BLaER1 treated with 17β-estradiol and CSF1 and Interleukin-3, amounts not matched to agents 10 nM and 100 nM (cell line): Measurements from ENCODE around the gene VTI1A.
"Not testable (repeated sequence)": the region's sequence is repeated elsewhere in the genome, so short reads cannot be mapped to it uniquely, and the experiment has no call there.

Source experiments
- H3K27ac ChIP-seq, 11 experiments: shearing (Covaris generic); formaldehyde crosslinking; 2 replicates each; pipeline ENCODE4 v1.8.1; 2022
- H3K27me3 ChIP-seq, 11 experiments: shearing (Covaris generic); formaldehyde crosslinking; 2 replicates each; pipeline ENCODE4 v1.8.1; 2022
- H3K36me3 ChIP-seq, 11 experiments: shearing (Covaris generic); formaldehyde crosslinking; 2 replicates each; pipeline ENCODE4 v1.8.1; 2022
- H3K4me1 ChIP-seq, 10 experiments: shearing (Covaris generic); formaldehyde crosslinking; 2 replicates each; pipeline ENCODE4 v1.8.1; 2022
- H3K4me2 ChIP-seq, 11 experiments: shearing (Covaris generic); formaldehyde crosslinking; 2 replicates each; pipeline ENCODE4 v1.8.1; 2022
- H3K4me3 ChIP-seq, 10 experiments: shearing (Covaris generic); formaldehyde crosslinking; 2 replicates each; pipeline ENCODE4 v1.8.1; 2022
- H3K9ac ChIP-seq, 11 experiments: shearing (Covaris generic); formaldehyde crosslinking; 2 replicates each; pipeline ENCODE4 v1.8.1; 2022
- H3K9me3 ChIP-seq, 11 experiments: shearing (Covaris generic); formaldehyde crosslinking; replicated peaks in 1 of 11; 2 replicates each; pipeline ENCODE4 v1.8.1; 2022
- H4K20me1 ChIP-seq, 11 experiments: shearing (Covaris generic); formaldehyde crosslinking; 2 replicates each; pipeline ENCODE4 v1.8.1; 2022
- Cebpa-rat ChIP-seq, 11 experiments: shearing (Covaris generic); IDR thresholded peaks; 2 replicates each; pipeline ENCODE4 v1.8.1; 2022

The VTI1A gene

DNA sequence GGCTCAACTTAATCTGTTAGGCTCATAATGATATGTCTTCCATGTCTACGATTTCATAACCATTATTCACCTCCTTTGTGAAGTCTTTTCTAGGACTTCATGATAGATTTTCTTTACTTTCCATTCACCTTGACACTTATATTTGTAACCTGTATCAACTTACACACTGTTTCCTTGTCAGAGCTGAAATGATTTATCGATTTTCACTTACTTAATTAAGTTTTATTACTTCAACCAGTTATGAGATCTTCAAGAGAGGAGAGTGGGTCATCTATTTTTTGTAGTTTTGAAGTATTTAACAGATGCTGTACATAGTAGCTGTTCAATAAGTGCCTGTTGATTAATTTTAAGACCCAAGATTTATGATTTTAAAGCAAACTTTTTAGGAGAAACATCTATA, 37.4 kb downstream of the VTI1A start:
- H3K36me3 ChIP-seq: peaks cover 0 to 11% (median 0%) of the 10 kb centered on the region in 11 experiments; a peak in 2 of 22 replicates
- H3K4me2 ChIP-seq: no peak overlapping the region
- H3K9me3 ChIP-seq: no peaks in the 10 kb centered on the region
- H4K20me1 ChIP-seq: peaks cover 0 to 78% (median 28%) of the 10 kb centered on the region in 11 experiments; a peak in 13 of 22 replicates
- H3K27ac ChIP-seq: no peak overlapping the region
- no peak overlapping the region for H3K4me3 ChIP-seq
- H3K9ac ChIP-seq: no peak overlapping the region
- H3K4me1 ChIP-seq: no peaks in the 10 kb centered on the region
- TF ChIP-seq Cebpa-rat (IDR thresholded peaks at IDR 0.05): no peak
- H3K27me3 ChIP-seq: no peaks in the 10 kb centered on the region

GRCh38 chr10:112487964-112488363, 40.9 kb downstream of the VTI1A start:
- Histone ChIP-seq H3K36me3 (peaks cover 0 to 17% (median 3%) of the 10 kb centered on the region in 11 experiments; a peak in 3 of 22 replicates), H3K4me1 (no peaks in the 10 kb centered on the region), H3K27me3 (no peaks in the 10 kb centered on the region), H3K4me2 (no peak overlapping the region), H3K4me3 (no peak overlapping the region), H3K9ac (no peak overlapping the region), H4K20me1 (peaks cover 0 to 45% (median 12%) of the 10 kb centered on the region in 11 experiments; a peak in 12 of 22 replicates), H3K27ac (no peak overlapping the region), H3K9me3 (no peaks in the 10 kb centered on the region)
- no peak for TF ChIP-seq Cebpa-rat (IDR thresholded peaks at IDR 0.05)

DNA sequence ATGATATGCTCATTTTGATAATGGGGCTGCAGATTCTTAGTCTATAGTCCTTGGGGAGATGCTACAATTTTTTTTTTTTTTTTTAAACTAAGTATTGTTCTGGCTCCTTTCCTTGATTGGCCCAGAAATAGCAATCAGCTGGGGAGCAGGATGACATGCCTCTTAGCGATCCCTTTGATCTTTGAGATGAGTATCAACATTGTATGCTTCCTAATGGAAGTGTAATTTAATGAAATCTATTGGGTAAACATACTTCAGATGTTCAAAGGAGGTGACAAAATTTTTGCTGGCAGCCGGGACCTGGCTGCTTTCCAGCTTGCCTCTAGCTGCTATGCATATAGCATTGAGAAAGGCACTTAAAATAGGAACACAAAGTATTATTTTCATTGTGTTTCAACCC, 43.5 kb downstream of the VTI1A start:
- no peaks in the 10 kb centered on the region for H3K9me3 ChIP-seq
- H3K36me3 ChIP-seq: peaks cover 0 to 12% (median 3%) of the 10 kb centered on the region in 11 experiments; a peak in 2 of 22 replicates
- no peak overlapping the region for H3K9ac ChIP-seq
- H4K20me1 ChIP-seq: peaks cover 0 to 39% (median 6%) of the 10 kb centered on the region in 11 experiments; a peak in 10 of 22 replicates
- TF ChIP-seq Cebpa-rat (IDR thresholded peaks at IDR 0.05): no peak
- no peak overlapping the region for H3K27ac ChIP-seq
- H3K4me3 ChIP-seq: no peak overlapping the region
- H3K27me3 ChIP-seq: no peaks in the 10 kb centered on the region
- H3K4me2 ChIP-seq: no peak overlapping the region
- no peaks in the 10 kb centered on the region for H3K4me1 ChIP-seq

GRCh38 chr10:112491144-112491543, 44.1 kb downstream of the VTI1A start:
- no peaks in the 10 kb centered on the region for H3K9me3 ChIP-seq
- no peaks in the 10 kb centered on the region for H3K4me1 ChIP-seq
- H3K4me3 ChIP-seq: no peak overlapping the region
- peaks cover 0 to 33% (median 5%) of the 10 kb centered on the region in 11 experiments; a peak in 10 of 22 replicates for H4K20me1 ChIP-seq
- no peak overlapping the region for H3K27ac ChIP-seq
- no peak overlapping the region for H3K9ac ChIP-seq
- peaks cover 0 to 8% (median 3%) of the 10 kb centered on the region in 11 experiments; a peak in 2 of 22 replicates for H3K36me3 ChIP-seq
- no peak for TF ChIP-seq Cebpa-rat (IDR thresholded peaks at IDR 0.05)
- H3K27me3 ChIP-seq: no peaks in the 10 kb centered on the region
- no peak overlapping the region for H3K4me2 ChIP-seq

DNA sequence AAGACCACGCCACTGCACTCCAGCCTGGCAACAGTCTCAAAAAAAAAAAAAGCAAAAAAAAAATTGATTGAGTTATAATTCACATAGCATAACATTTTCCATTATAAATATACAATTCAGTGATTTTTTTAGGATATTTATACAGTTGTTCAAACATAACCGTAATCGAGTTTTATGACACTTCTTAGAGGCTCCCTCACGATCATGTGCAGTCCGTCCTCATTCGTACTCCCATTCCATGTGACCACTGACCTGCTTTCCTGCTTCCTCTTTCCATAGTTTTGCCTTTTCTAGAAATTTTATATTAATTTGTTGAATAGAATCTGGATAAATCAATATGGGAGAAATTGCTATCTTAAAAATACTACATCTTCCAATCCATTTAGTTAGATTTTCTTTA, 45.7 kb downstream of the VTI1A start:
- H3K9ac ChIP-seq: no peak overlapping the region
- peaks cover 0 to 8% (median 0%) of the 10 kb centered on the region in 11 experiments; a peak in 2 of 22 replicates for H3K36me3 ChIP-seq
- no peaks in the 10 kb centered on the region for H3K9me3 ChIP-seq
- peaks cover 0 to 24% (median 0%) of the 10 kb centered on the region in 11 experiments; a peak in 8 of 22 replicates for H4K20me1 ChIP-seq
- no peak overlapping the region for H3K4me2 ChIP-seq
- no peaks in the 10 kb centered on the region for H3K4me1 ChIP-seq
- H3K4me3 ChIP-seq: no peak overlapping the region
- H3K27ac ChIP-seq: no peak overlapping the region
- no peaks in the 10 kb centered on the region for H3K27me3 ChIP-seq
- TF ChIP-seq Cebpa-rat (IDR thresholded peaks at IDR 0.05): no peak

- no peak overlapping the region for H3K4me3 ChIP-seq
- H3K36me3 ChIP-seq: peaks cover 0 to 24% (median 11%) of the 10 kb centered on the region in 11 experiments; a peak in 10 of 22 replicates
- H4K20me1 ChIP-seq: peaks cover 0 to 22% (median 0%) of the 10 kb centered on the region in 11 experiments; a peak in 7 of 22 replicates
- H3K4me1 ChIP-seq: no peaks in the 10 kb centered on the region
- H3K9me3 ChIP-seq: no peaks in the 10 kb centered on the region
- no peak for TF ChIP-seq Cebpa-rat (IDR thresholded peaks at IDR 0.05)
- H3K27me3 ChIP-seq: no peaks in the 10 kb centered on the region
- no peak overlapping the region for H3K4me2 ChIP-seq
- H3K9ac ChIP-seq: no peak overlapping the region
- H3K27ac ChIP-seq: no peak overlapping the region
Observed at GRCh38 chr10:112497347-112497950, 50.4 kb downstream of the VTI1A start.

- Histone ChIP-seq H3K9ac (no peak overlapping the region), H3K4me1 (no peaks in the 10 kb centered on the region), H3K36me3 (peaks cover 0 to 27% (median 11%) of the 10 kb centered on the region in 11 experiments; a peak in 11 of 22 replicates), H3K27me3 (no peaks in the 10 kb centered on the region), H3K9me3 (no peaks in the 10 kb centered on the region), H4K20me1 (peaks cover 0 to 27% (median 0%) of the 10 kb centered on the region in 11 experiments; a peak in 7 of 22 replicates), H3K4me3 (no peak overlapping the region), H3K27ac (no peak overlapping the region), H3K4me2 (no peak overlapping the region)
- TF ChIP-seq Cebpa-rat (IDR thresholded peaks at IDR 0.05): no peak
Observed at GRCh38 chr10:112498806-112499205, 51.8 kb downstream of the VTI1A start.

DNA sequence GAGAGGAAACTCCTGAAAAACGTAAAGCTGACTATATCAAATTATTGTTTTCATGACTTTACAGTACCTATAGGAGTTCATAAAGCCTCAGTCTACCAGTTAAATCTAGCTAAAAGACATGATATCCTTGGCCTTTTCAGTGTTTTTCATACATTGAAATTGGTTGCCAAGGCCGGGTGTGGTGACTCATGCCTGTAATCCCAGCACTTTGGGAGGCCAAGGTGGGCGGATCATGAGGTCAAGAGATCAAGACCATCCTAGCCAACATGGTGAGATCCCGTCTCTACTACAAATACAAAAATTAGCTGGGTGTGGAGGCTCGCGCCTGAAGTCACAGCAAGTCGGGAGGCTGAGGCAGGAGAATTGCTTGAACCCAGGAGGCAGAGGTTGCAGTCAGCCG, 53.0 kb downstream of the VTI1A start:
- H3K4me3 ChIP-seq, H3K27me3 ChIP-seq, H3K9me3 ChIP-seq, H3K9ac ChIP-seq, H3K4me2 ChIP-seq, H3K27ac ChIP-seq, H3K4me1 ChIP-seq: not testable (repeated sequence)
- H4K20me1 ChIP-seq: peaks cover 0 to 28% (median 0%) of the 10 kb centered on the region in 11 experiments; a peak in 7 of 22 replicates
- H3K36me3 ChIP-seq: peaks cover 0 to 29% (median 11%) of the 10 kb centered on the region in 11 experiments; a peak in 11 of 22 replicates

GRCh38 chr10:112502536-112502935, 55.5 kb downstream of the VTI1A start:
- Histone ChIP-seq H4K20me1 (peaks cover 0 to 48% (median 7%) of the 10 kb centered on the region in 11 experiments; a peak in 13 of 22 replicates), H3K4me2 (no peak overlapping the region), H3K9ac (no peak overlapping the region), H3K27ac (no peak overlapping the region), H3K36me3 (peaks cover 0 to 29% (median 11%) of the 10 kb centered on the region in 11 experiments; a peak in 11 of 22 replicates), H3K27me3 (no peaks in the 10 kb centered on the region), H3K4me1 (no peaks in the 10 kb centered on the region), H3K9me3 (no peaks in the 10 kb centered on the region), H3K4me3 (no peak overlapping the region)
- no peak for TF ChIP-seq Cebpa-rat (IDR thresholded peaks at IDR 0.05)

DNA sequence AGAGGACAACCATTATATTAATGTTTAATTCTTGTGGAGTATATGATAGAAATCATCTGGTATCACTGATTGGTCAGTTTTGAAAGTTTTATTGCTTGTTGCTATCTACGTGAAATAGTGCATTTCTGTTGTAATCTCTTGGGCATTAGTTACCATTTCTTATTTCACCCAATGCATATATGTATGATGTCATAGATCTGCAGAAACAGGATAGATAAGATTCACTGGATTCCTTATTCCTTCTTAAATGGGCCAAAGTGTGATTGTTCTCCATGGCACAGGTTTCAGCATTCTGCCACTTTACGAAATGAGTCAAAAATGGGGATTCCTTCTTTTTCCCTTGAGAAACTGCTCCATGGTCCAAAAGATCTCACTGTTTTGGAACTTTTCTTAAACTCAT, 56.6 kb downstream of the VTI1A start:
- Histone ChIP-seq H4K20me1 (peaks cover 0 to 58% (median 12%) of the 10 kb centered on the region in 11 experiments; a peak in 13 of 22 replicates), H3K27me3 (no peaks in the 10 kb centered on the region), H3K27ac (no peak overlapping the region), H3K4me2 (no peak overlapping the region), H3K9ac (no peak overlapping the region), H3K4me1 (no peaks in the 10 kb centered on the region), H3K36me3 (peaks cover 0 to 34% (median 11%) of the 10 kb centered on the region in 11 experiments; a peak in 11 of 22 replicates), H3K4me3 (no peak overlapping the region), H3K9me3 (no peaks in the 10 kb centered on the region)
- TF ChIP-seq Cebpa-rat (IDR thresholded peaks at IDR 0.05): no peak
